Mucosa of descending colon (tissue), 3 donors: ENCODE results near the gene FLT1. TPM values are rescaled to one million over a fixed set of nuclear protein-coding genes. Genes with fewer than 3 reads are reported as not detected.

Source experiments
- ATAC-seq: fragments of 200-7000 bp; cut with Tn5 transposase; one replicate; pipeline ENCODE4 v1.9.1; 2020; ENCODE audit warnings: mild to moderate bottlenecking, moderate library complexity
- DNase-seq, 3 donors: peaks; one replicate each; pipeline ENCODE4 v3.0.0-alpha.2; 2020
- H3K36me3 ChIP-seq: fragments of 200-600 bp; one replicate; pipeline ENCODE4 v1.8.0; 2021; ENCODE audit warnings: low read depth, mild to moderate bottlenecking
- H3K4me1 ChIP-seq: fragments of 200-600 bp; one replicate; pipeline ENCODE4 v1.8.0; 2021; ENCODE audit warnings: low read depth, mild to moderate bottlenecking
- H3K4me3 ChIP-seq: fragments of 200-600 bp; one replicate; pipeline ENCODE4 v1.8.0; 2021; ENCODE audit warnings: mild to moderate bottlenecking
- H3K9me3 ChIP-seq: fragments of 200-600 bp; one replicate; pipeline ENCODE4 v1.8.0; 2021; ENCODE audit warnings: mild to moderate bottlenecking
- CTCF ChIP-seq: fragments of 200-600 bp; IDR thresholded peaks from one replicate; pipeline ENCODE4 v1.8.0; 2022; ENCODE audit warnings: antibody characterized with exemption, mild to moderate bottlenecking
- intact Hi-C, 2 donors: fragments of 100-400 bp; cut with DNase I in 1 of 2; cut with micrococcal nuclease in 1 of 2; formaldehyde crosslinking; loops; one replicate each; pipeline versions ENCODE4 v1.11.0 to v1.11.1; 2022; cut with DNase I, micrococcal nuclease
- total RNA-seq, 3 donors: library from RNA; stranded (reverse); fragmentation: NEBNext Ultra II Directional in 2 of 3; extraction: Animal tissue kit (Norgen Biotek cat#: 25700) in 2 of 3; gene quantifications; one replicate each; pipeline versions ENCODE4 v1.2.1 to v1.2.4, GENCODE V29; 2021 to 2023
- donor health status: DM: no; HTN: no; CAD: no; lungs with moderate emphysema.
- donor health status: DM: no; HTN: no; CAD: no.
- donor health status: DM: no; HTN: yes; CAD: no.

FLT1 gene
- total RNA-seq, 3 donors from 2014 or later = 3.8 to 9.2 (median 4.0) TPM

DNA sequence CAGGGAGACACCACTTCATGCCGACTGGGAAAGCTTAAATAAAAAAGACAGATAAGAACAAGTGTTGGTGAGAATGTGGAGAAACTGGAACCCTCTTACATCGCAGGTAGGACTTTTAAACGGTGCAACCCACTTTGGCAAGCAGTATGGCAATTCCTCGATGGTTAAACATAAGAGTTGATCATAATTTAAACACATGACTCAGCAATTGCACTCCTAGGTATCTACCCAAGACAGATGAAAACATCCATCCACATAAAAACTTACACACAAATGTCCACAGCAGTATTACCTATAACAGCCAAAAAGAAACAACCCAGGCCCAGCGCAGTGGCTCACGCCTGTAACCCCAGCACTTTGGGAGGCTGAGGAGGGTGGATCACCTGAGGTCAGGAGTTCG is 21.9 kb downstream of the FLT1 start:
- no peak for DNase-seq
- H3K36me3 ChIP-seq = no peaks in the 10 kb centered on the region
- TF ChIP-seq CTCF = no peak
- no peak overlapping the region for H3K4me3 ChIP-seq
- no peaks in the 10 kb centered on the region for H3K4me1 ChIP-seq
- ATAC-seq = no peak
- intact Hi-C loops = no loop called here
- H3K9me3 ChIP-seq = no peaks in the 10 kb centered on the region

- intact Hi-C loops = no loop called here
- no peaks in the 10 kb centered on the region for H3K9me3 ChIP-seq
- DNase-seq (no peak), ATAC-seq (no peak)
- H3K4me1 ChIP-seq = no peaks in the 10 kb centered on the region
- H3K4me3 ChIP-seq = no peak overlapping the region
- no peak for TF ChIP-seq CTCF
- H3K36me3 ChIP-seq = no peaks in the 10 kb centered on the region
These were observed 23.5 kb downstream of the FLT1 start for GRCh38 chr13:28471421-28471820.

DNA sequence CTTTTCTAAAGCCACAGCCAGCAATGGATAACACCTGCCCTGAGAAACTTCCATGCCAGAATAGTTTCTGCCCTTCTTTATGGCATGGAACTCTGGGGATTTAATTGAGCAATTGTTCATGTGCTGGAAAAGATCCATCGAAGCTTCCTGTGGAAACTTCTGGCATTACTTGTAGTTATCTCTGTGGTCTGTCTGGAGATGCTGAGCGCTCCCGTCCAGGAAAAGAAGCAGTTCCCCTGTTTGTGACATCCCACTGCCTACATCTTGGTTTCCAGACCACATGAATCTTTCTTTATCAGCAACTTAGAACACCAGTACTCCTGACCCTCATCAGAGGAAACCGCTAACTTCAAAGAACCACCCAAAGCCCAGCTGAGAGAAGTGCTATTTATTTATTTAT is 24.6 kb downstream of the FLT1 start:
- H3K36me3 ChIP-seq = no peaks in the 10 kb centered on the region

GRCh38 chr13:28469316-28469715 is 25.6 kb downstream of the FLT1 start:
- intact Hi-C loops = no loop called here
- Histone ChIP-seq H3K9me3 (no peaks in the 10 kb centered on the region), H3K4me1 (no peaks in the 10 kb centered on the region), H3K4me3 (no peak overlapping the region), H3K36me3 (no peaks in the 10 kb centered on the region)
- ATAC-seq (no peak), DNase-seq (no peak)
- TF ChIP-seq CTCF = no peak

More for the DNA sequence above, 24.6 kb downstream of the FLT1 start:
- ATAC-seq = no peak
- H3K4me3 ChIP-seq = no peak overlapping the region
- no peaks in the 10 kb centered on the region for H3K4me1 ChIP-seq
- intact Hi-C loops = no loop called here
- DNase-seq = no peak
- TF ChIP-seq CTCF = no peak
- H3K9me3 ChIP-seq = no peaks in the 10 kb centered on the region

GRCh38 chr13:28468023-28468915 is 26.7 kb downstream of the FLT1 start:
- no peaks in the 10 kb centered on the region for H3K36me3 ChIP-seq
- no peak for TF ChIP-seq CTCF
- DNase-seq (no peak), ATAC-seq (peak; percentile 48)
- H3K9me3 ChIP-seq = no peaks in the 10 kb centered on the region
- H3K4me3 ChIP-seq = no peak overlapping the region
- H3K4me1 ChIP-seq = no peaks in the 10 kb centered on the region
- intact Hi-C loops = no loop called here
